HG03097 (cell line): ENCODE data around the gene SMC2.

ENCODE experiments used
- ATAC-seq: cut with Tn5 transposase; IDR thresholded peaks from one replicate; pipeline ENCODE4 v1.9.1; 2021; ENCODE audit not compliant: unreplicated experiment, low FRiP score

SMC2 gene

GRCh38 chr9:104099630-104100029 is 5.5 kb downstream of the SMC2 start:
- ATAC-seq: no peak

- ATAC-seq: no peak
Measured at GRCh38 chr9:104104360-104104759, 10.3 kb downstream of the SMC2 start.

- ATAC-seq: no peak
Measured at GRCh38 chr9:104107799-104108198, 13.7 kb downstream of the SMC2 start.

GRCh38 chr9:104108315-104108714 is 14.2 kb downstream of the SMC2 start:
- no peak for ATAC-seq

GRCh38 chr9:104110509-104110908 is 16.4 kb downstream of the SMC2 start:
- ATAC-seq: no peak

- no peak for ATAC-seq
Measured at GRCh38 chr9:104118916-104119315, 24.8 kb downstream of the SMC2 start.

- ATAC-seq: no peak
Measured at GRCh38 chr9:104121022-104121421, 26.9 kb downstream of the SMC2 start.

- no peak for ATAC-seq
Measured at GRCh38 chr9:104138243-104138868, 44.2 kb downstream of the SMC2 start.

GRCh38 chr9:104142799-104143549 is 48.9 kb downstream of the SMC2 start:
- no peak for ATAC-seq

- ATAC-seq: no peak
Measured at GRCh38 chr9:104143550-104143910, 49.4 kb downstream of the SMC2 start.

- ATAC-seq: no peak
Measured at GRCh38 chr9:104144336-104144735, 50.2 kb downstream of the SMC2 start.

GRCh38 chr9:104173067-104173466 is 79.0 kb downstream of the SMC2 start:
- ATAC-seq: no peak

- no peak for ATAC-seq
Measured at GRCh38 chr9:104177003-104177611, 83.0 kb downstream of the SMC2 start.

- ATAC-seq: peak; percentile 81
Measured at GRCh38 chr9:104177676-104178075, 83.6 kb downstream of the SMC2 start.
